HEK293 (cell line): ENCODE results near the gene CD151.

Source experiments
- CTCF ChIA-PET: fragments of 350-600 bp; formaldehyde crosslinking; extraction: SDS; loops from one replicate; lab custom pipeline; 2021; ENCODE audit warnings: antibody characterized with exemption; lab: Yijun Ruan, JAX
- POLR2A ChIA-PET: fragments of 300-600 bp; formaldehyde crosslinking; extraction: SDS; loops from one replicate; lab custom pipeline; 2020; ENCODE audit warnings: antibody characterized with exemption, inconsistent platforms; lab: Yijun Ruan, JAX
- H3K27ac ChIP-seq: fragments of 200-500 bp; sonication (Bioruptor generic); 2 replicates; pipeline ENCODE4 v1.5.1; 2014; ENCODE audit warnings: low read depth, low read length, control low read depth, inconsistent platforms; ENCODE audit errors: extremely low read depth
- H3K36me3 ChIP-seq, 2 experiments: fragments of 200-500 bp in 1 of 2; sonication (Bioruptor generic) in 1 of 2; 1 replicate in 1 of 2; 2 replicates in 1 of 2; pipeline ENCODE4 v1.5.1; 2014 to 2017; ENCODE audit warnings: inconsistent platforms in 2 of 2, low read length in 2 of 2; ENCODE audit not compliant: control insufficient read depth in 2 of 2, insufficient read depth in 1 of 2
- H3K4me1 ChIP-seq: fragments of 200-500 bp; sonication (Bioruptor generic); 2 replicates; pipeline ENCODE4 v1.5.1; 2014; ENCODE audit warnings: mild to moderate bottlenecking, low read length, inconsistent platforms; ENCODE audit not compliant: control insufficient read depth, insufficient read depth
- H3K4me3 ChIP-seq: 2 replicates; pipeline ENCODE4 v1.5.1; 2011; ENCODE audit warnings: low read depth, mild to moderate bottlenecking, control low read depth, low read length, moderate library complexity
- H3K9me3 ChIP-seq: fragments of 200-500 bp; sonication (Bioruptor generic); 2 replicates; pipeline ENCODE4 v1.5.1; 2014; ENCODE audit warnings: low read depth, low read length, inconsistent platforms; ENCODE audit not compliant: control insufficient read depth, insufficient read depth
- GFI1B ChIP-seq: fragments of 450-650 bp; formaldehyde crosslinking; IDR thresholded peaks from 2 replicates; pipeline ENCODE4 v1.5.1; 2016; ENCODE audit warnings: missing biosample characterization, missing genetic modification characterization
- HOXA7 ChIP-seq: sonication (generic); formaldehyde crosslinking; IDR thresholded peaks from 2 replicates; pipeline ENCODE4 v1.8.1; 2022; ENCODE audit warnings: missing genetic modification reagents, borderline replicate concordance
- HOXC10 ChIP-seq: sonication (generic); formaldehyde crosslinking; IDR thresholded peaks from 2 replicates; pipeline ENCODE4 v1.8.1; 2023; ENCODE audit warnings: mild to moderate bottlenecking, missing genetic modification reagents
- KLF10 ChIP-seq: fragments of 450-650 bp; IDR thresholded peaks from 2 replicates; pipeline ENCODE4 v1.5.1; 2018; ENCODE audit warnings: missing biosample characterization, mild to moderate bottlenecking, missing genetic modification characterization
- KLF8 ChIP-seq: fragments of 450-650 bp; formaldehyde crosslinking; IDR thresholded peaks from 2 replicates; pipeline ENCODE4 v1.5.1; 2016; ENCODE audit warnings: missing biosample characterization, missing genetic modification characterization
- MEIS1 ChIP-seq: sonication (generic); formaldehyde crosslinking; IDR thresholded peaks from 2 replicates; pipeline ENCODE4 v1.8.1; 2022; ENCODE audit warnings: missing genetic modification reagents, mild to moderate bottlenecking, borderline replicate concordance
- RBAK ChIP-seq: fragments of 450-650 bp; formaldehyde crosslinking; IDR thresholded peaks from 2 replicates; pipeline ENCODE4 v1.5.1; 2016; ENCODE audit warnings: missing biosample characterization, missing genetic modification characterization
- SP2 ChIP-seq: fragments of 450-650 bp; formaldehyde crosslinking; IDR thresholded peaks from 2 replicates; pipeline ENCODE4 v1.5.1; 2016; ENCODE audit warnings: missing biosample characterization, missing genetic modification characterization
- ZBTB17 ChIP-seq: fragments of 450-650 bp; formaldehyde crosslinking; IDR thresholded peaks from 2 replicates; pipeline ENCODE4 v1.5.1; 2016; ENCODE audit warnings: missing biosample characterization, missing genetic modification characterization
- ZBTB7A ChIP-seq: fragments of 450-650 bp; formaldehyde crosslinking; IDR thresholded peaks from 2 replicates; pipeline ENCODE4 v1.5.1; 2016; ENCODE audit warnings: low read depth, missing biosample characterization, missing genetic modification characterization
- ZEB2 ChIP-seq: fragments of 450-650 bp; formaldehyde crosslinking; IDR thresholded peaks from 2 replicates; pipeline ENCODE4 v1.5.1; 2016; ENCODE audit warnings: missing biosample characterization, missing genetic modification characterization
- ZIC2 ChIP-seq: fragments of 450-650 bp; formaldehyde crosslinking; IDR thresholded peaks from 2 replicates; pipeline ENCODE4 v1.5.1; 2016; ENCODE audit warnings: missing biosample characterization, missing genetic modification characterization
- ZNF155 ChIP-seq: fragments of 450-650 bp; formaldehyde crosslinking; IDR thresholded peaks from 2 replicates; pipeline ENCODE4 v1.5.1; 2016; ENCODE audit warnings: missing biosample characterization, missing genetic modification characterization
- ZNF175 ChIP-seq: fragments of 450-650 bp; formaldehyde crosslinking; IDR thresholded peaks from 2 replicates; pipeline ENCODE4 v1.5.1; 2016; ENCODE audit warnings: missing biosample characterization, missing genetic modification characterization
- ZNF184 ChIP-seq: fragments of 450-650 bp; IDR thresholded peaks from 2 replicates; pipeline ENCODE4 v1.5.1; 2018; ENCODE audit warnings: missing biosample characterization, mild to moderate bottlenecking, missing genetic modification characterization
- ZNF274 ChIP-seq, 2 experiments: fragments of 200-500 bp in 1 of 2; fragments of 450-650 bp in 1 of 2; sonication (Bioruptor generic) in 1 of 2; formaldehyde crosslinking in 1 of 2; IDR thresholded peaks; 2 replicates each; pipeline versions ENCODE4 v1.5.1 to v1.6.1; 2014 to 2016; ENCODE audit warnings: borderline replicate concordance in 1 of 2, inconsistent platforms in 1 of 2, low read length in 1 of 2, missing biosample characterization in 1 of 2, missing genetic modification characterization in 1 of 2
- ZNF311 ChIP-seq: fragments of 450-650 bp; formaldehyde crosslinking; IDR thresholded peaks from 2 replicates; pipeline ENCODE4 v1.5.1; 2017; ENCODE audit warnings: missing biosample characterization, missing genetic modification characterization, borderline replicate concordance
- ZNF366 ChIP-seq: fragments of 450-650 bp; formaldehyde crosslinking; conservative IDR thresholded peaks from 2 replicates; pipeline ENCODE4 v1.5.1; 2016; ENCODE audit warnings: missing biosample characterization, missing genetic modification characterization
- ZNF585B ChIP-seq: fragments of 450-650 bp; formaldehyde crosslinking; IDR thresholded peaks from 2 replicates; pipeline ENCODE4 v1.5.1; 2016; ENCODE audit warnings: missing biosample characterization, missing genetic modification characterization
- ZNF600 ChIP-seq: fragments of 450-650 bp; formaldehyde crosslinking; IDR thresholded peaks from 2 replicates; pipeline ENCODE4 v1.5.1; 2016; ENCODE audit warnings: missing biosample characterization, missing genetic modification characterization
- ZSCAN23 ChIP-seq: fragments of 450-650 bp; formaldehyde crosslinking; IDR thresholded peaks from 2 replicates; pipeline ENCODE4 v1.5.1; 2016; ENCODE audit warnings: missing biosample characterization, missing genetic modification characterization
- ZXDB ChIP-seq: fragments of 450-650 bp; formaldehyde crosslinking; IDR thresholded peaks from 2 replicates; pipeline ENCODE4 v1.5.1; 2016; ENCODE audit warnings: missing biosample characterization, missing genetic modification characterization
- TF ChIP-seq, protein P1 (sequence below): fragments of 450-650 bp; formaldehyde crosslinking; IDR thresholded peaks from 2 replicates; pipeline ENCODE4 v1.5.1; 2016; ENCODE audit warnings: missing biosample characterization, missing genetic modification characterization
- TF ChIP-seq, protein P2 (sequence below): fragments of 450-650 bp; formaldehyde crosslinking; IDR thresholded peaks from 2 replicates; pipeline ENCODE4 v1.5.1; 2017; ENCODE audit warnings: missing biosample characterization, missing genetic modification characterization
- TF ChIP-seq, protein P3 (sequence below): fragments of 450-650 bp; formaldehyde crosslinking; IDR thresholded peaks from 2 replicates; pipeline ENCODE4 v1.5.1; 2016; ENCODE audit warnings: missing biosample characterization, missing genetic modification characterization
- TF ChIP-seq, protein P4 (sequence below): fragments of 450-650 bp; formaldehyde crosslinking; IDR thresholded peaks from 2 replicates; pipeline ENCODE4 v1.5.1; 2017; ENCODE audit warnings: missing biosample characterization, mild to moderate bottlenecking, missing genetic modification characterization, moderate library complexity
- TF ChIP-seq, protein P5 (sequence below): fragments of 450-650 bp; formaldehyde crosslinking; IDR thresholded peaks from 2 replicates; pipeline ENCODE4 v1.5.1; 2016; ENCODE audit warnings: missing biosample characterization, missing genetic modification characterization

Gene CD151

DNA sequence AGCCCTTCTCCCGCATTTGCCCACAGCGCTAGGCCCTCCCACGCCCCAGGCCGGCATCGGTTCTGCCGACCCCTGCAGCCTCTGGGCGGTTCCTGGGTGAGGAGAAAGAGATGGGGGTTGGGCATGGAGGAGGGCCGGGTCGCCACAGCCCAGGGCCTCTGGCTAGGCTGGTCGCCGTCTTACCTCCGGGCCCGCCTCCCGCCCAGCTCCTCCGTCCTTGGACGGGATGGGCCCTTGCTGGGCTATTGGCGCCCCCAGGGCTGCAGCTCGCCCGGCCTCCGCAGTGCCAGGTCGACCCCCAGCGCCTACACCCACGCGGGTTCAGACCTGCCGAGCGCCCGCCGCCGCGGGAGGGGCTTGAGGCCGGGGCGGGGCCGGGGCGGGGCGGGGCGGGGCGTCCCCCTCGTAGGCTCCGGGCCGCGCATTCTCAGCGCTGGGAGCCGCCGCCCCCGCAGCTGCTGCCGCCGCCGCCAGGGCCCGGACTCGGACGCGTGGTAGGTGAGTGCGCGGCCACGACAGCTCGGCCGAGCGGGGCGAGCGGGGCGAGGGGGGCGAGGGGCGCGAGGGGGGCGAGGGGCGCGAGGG, at the start of gene CD151:
TSS of gene CD151 (plus strand) at position 424 of the 585 bp plus-strand sequence. CDS start 3,118 bp downstream, outside the sequence.
- ChIA-PET CTCF (interaction anchor here (0.5 kb wide), 1 partner anchor 1569 kb away, joined by 3 read pairs; no protein-coding TSS in a partner anchor), POLR2A (interaction anchor here (0.6 to 15.0 kb wide), 5 partner anchors 9 to 26 kb away, joined by 3 to 202 read pairs (median 6); partner anchors contain the start of genes PNPLA2, POLR2L, RPLP2 and TSPAN4)
- peak within 1 kb of the TSS; percentile 70 for H3K4me3 ChIP-seq
- peaks cover 0 to 31% of the 10 kb centered on the region in 2 experiments; a peak in 1 of 3 replicates for H3K36me3 ChIP-seq
- H3K27ac ChIP-seq: peak within 1 kb of the TSS; percentile 66; the same call in 1 of the 2 replicates
- no peaks in the 10 kb centered on the region; the same call in 1 of the 2 replicates for H3K4me1 ChIP-seq
- H3K9me3 ChIP-seq: no peaks in the 10 kb centered on the region
- TF ChIP-seq ZXDB (peak; percentile 62; the same call in 1 of the 2 replicates), ZNF155 (no peak), ZNF600 (peak; percentile 51; the same call in 1 of the 2 replicates), ZIC2 (tag by site-specific recombination) (peak; percentile 58), ZSCAN23 (tag by site-specific recombination) (no peak), ZNF366 (tag by site-specific recombination) (no peak), KLF8 (peak; percentile 60; the same call in 1 of the 2 replicates), ZEB2 (tag by site-specific recombination) (0 out of 2 replicates have a peak, but pooled peaks have one; percentile 17), ZBTB7A (0 out of 2 replicates have a peak, but pooled peaks have one; percentile 42), KLF10 (tag by site-specific recombination) (peak; percentile 52; the same call in 1 of the 2 replicates), ZNF585B (no peak), HOXC10 (CRISPR knock-in tag) (no peak), HOXA7 (no peak), ZNF175 (tag by site-specific recombination) (no peak), ZNF311 (tag by site-specific recombination) (no peak), SP2 (tag by site-specific recombination) (peak; percentile 71), ZBTB17 (tag by site-specific recombination) (0 out of 2 replicates have a peak, but pooled peaks have one; percentile 30), ZNF184 (tag by site-specific recombination) (no peak), RBAK (tag by site-specific recombination) (no peak), MEIS1 (CRISPR knock-in tag) (no peak), GFI1B (no peak), ZNF274 (IDR thresholded peaks at IDR 0.05; ENCODE audit: low read length) (no peak), ZNF274 (tag by site-specific recombination; IDR thresholded peaks at IDR 0.05; ENCODE audit: borderline replicate concordance) (no peak)
- TF ChIP-seq, protein P1, sequence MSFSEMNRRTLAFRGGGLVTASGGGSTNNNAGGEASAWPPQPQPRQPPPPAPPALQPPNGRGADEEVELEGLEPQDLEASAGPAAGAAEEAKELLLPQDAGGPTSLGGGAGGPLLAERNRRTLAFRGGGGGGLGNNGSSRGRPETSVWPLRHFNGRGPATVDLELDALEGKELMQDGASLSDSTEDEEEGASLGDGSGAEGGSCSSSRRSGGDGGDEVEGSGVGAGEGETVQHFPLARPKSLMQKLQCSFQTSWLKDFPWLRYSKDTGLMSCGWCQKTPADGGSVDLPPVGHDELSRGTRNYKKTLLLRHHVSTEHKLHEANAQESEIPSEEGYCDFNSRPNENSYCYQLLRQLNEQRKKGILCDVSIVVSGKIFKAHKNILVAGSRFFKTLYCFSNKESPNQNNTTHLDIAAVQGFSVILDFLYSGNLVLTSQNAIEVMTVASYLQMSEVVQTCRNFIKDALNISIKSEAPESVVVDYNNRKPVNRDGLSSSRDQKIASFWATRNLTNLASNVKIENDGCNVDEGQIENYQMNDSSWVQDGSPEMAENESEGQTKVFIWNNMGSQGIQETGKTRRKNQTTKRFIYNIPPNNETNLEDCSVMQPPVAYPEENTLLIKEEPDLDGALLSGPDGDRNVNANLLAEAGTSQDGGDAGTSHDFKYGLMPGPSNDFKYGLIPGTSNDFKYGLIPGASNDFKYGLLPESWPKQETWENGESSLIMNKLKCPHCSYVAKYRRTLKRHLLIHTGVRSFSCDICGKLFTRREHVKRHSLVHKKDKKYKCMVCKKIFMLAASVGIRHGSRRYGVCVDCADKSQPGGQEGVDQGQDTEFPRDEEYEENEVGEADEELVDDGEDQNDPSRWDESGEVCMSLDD (tag by site-specific recombination): peak; percentile 50
- TF ChIP-seq, protein P2, sequence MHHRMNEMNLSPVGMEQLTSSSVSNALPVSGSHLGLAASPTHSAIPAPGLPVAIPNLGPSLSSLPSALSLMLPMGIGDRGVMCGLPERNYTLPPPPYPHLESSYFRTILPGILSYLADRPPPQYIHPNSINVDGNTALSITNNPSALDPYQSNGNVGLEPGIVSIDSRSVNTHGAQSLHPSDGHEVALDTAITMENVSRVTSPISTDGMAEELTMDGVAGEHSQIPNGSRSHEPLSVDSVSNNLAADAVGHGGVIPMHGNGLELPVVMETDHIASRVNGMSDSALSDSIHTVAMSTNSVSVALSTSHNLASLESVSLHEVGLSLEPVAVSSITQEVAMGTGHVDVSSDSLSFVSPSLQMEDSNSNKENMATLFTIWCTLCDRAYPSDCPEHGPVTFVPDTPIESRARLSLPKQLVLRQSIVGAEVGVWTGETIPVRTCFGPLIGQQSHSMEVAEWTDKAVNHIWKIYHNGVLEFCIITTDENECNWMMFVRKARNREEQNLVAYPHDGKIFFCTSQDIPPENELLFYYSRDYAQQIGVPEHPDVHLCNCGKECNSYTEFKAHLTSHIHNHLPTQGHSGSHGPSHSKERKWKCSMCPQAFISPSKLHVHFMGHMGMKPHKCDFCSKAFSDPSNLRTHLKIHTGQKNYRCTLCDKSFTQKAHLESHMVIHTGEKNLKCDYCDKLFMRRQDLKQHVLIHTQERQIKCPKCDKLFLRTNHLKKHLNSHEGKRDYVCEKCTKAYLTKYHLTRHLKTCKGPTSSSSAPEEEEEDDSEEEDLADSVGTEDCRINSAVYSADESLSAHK (tag by site-specific recombination): no peak
- TF ChIP-seq, protein P3, sequence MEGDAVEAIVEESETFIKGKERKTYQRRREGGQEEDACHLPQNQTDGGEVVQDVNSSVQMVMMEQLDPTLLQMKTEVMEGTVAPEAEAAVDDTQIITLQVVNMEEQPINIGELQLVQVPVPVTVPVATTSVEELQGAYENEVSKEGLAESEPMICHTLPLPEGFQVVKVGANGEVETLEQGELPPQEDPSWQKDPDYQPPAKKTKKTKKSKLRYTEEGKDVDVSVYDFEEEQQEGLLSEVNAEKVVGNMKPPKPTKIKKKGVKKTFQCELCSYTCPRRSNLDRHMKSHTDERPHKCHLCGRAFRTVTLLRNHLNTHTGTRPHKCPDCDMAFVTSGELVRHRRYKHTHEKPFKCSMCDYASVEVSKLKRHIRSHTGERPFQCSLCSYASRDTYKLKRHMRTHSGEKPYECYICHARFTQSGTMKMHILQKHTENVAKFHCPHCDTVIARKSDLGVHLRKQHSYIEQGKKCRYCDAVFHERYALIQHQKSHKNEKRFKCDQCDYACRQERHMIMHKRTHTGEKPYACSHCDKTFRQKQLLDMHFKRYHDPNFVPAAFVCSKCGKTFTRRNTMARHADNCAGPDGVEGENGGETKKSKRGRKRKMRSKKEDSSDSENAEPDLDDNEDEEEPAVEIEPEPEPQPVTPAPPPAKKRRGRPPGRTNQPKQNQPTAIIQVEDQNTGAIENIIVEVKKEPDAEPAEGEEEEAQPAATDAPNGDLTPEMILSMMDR (tag by site-specific recombination): peak; percentile 27; the same call in 1 of the 2 replicates
- TF ChIP-seq, protein P4, sequence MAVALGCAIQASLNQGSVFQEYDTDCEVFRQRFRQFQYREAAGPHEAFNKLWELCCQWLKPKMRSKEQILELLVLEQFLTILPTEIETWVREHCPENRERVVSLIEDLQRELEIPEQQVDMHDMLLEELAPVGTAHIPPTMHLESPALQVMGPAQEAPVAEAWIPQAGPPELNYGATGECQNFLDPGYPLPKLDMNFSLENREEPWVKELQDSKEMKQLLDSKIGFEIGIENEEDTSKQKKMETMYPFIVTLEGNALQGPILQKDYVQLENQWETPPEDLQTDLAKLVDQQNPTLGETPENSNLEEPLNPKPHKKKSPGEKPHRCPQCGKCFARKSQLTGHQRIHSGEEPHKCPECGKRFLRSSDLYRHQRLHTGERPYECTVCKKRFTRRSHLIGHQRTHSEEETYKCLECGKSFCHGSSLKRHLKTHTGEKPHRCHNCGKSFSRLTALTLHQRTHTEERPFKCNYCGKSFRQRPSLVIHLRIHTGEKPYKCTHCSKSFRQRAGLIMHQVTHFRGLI: no peak
- TF ChIP-seq, protein P5, sequence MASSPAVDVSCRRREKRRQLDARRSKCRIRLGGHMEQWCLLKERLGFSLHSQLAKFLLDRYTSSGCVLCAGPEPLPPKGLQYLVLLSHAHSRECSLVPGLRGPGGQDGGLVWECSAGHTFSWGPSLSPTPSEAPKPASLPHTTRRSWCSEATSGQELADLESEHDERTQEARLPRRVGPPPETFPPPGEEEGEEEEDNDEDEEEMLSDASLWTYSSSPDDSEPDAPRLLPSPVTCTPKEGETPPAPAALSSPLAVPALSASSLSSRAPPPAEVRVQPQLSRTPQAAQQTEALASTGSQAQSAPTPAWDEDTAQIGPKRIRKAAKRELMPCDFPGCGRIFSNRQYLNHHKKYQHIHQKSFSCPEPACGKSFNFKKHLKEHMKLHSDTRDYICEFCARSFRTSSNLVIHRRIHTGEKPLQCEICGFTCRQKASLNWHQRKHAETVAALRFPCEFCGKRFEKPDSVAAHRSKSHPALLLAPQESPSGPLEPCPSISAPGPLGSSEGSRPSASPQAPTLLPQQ (tag by site-specific recombination): peak; percentile 44; the same call in 1 of the 2 replicates
